Left ventricle myocardium superior (tissue), 1 donor: ENCODE measurements around the gene GNLY. TPM values are rescaled to one million over a fixed set of nuclear protein-coding genes. Genes with fewer than 3 reads are reported as not detected.

Experiments used
- total RNA-seq: library from RNA; stranded (reverse); fragmentation: NEBNext Ultra II Directional; extraction: Animal tissue kit (Norgen Biotek cat#: 25700); gene quantifications from one replicate; pipeline ENCODE4 v1.2.1, GENCODE V29; 2021
- donor health status: DM: no; HTN: yes; CAD: no; lungs with severe emphysema.

The GNLY gene
- total RNA-seq, 1 donor from 2014 or later = 2.3 TPM

Other genes starting within 250 kb of the GNLY start
- gene MAT2A, start 155.2 kb upstream of the GNLY start, total RNA-seq = 130 TPM
- 28.1 TPM for gene GGCX, start 132.9 kb upstream of the GNLY start, total RNA-seq
- 17.1 TPM for gene VAMP8, start 116.8 kb upstream of the GNLY start, total RNA-seq
- gene VAMP5, start 109.9 kb upstream of the GNLY start, total RNA-seq = 54.8 TPM
- gene RNF181, start 98.6 kb upstream of the GNLY start, total RNA-seq = 89.9 TPM
- gene TMEM150A, start 91.7 kb upstream of the GNLY start, total RNA-seq = 14.9 TPM
- gene C2orf68, start 82.3 kb upstream of the GNLY start, total RNA-seq = 29.2 TPM
- gene USP39, start 78.2 kb upstream of the GNLY start, total RNA-seq = 30.0 TPM
- 0.50 TPM for gene SFTPB, start 26.2 kb upstream of the GNLY start, total RNA-seq
- 29.6 TPM for gene ATOH8, start 59.6 kb downstream of the GNLY start, total RNA-seq
- gene ST3GAL5, start 194.6 kb downstream of the GNLY start, total RNA-seq = 7.7 TPM